Muscle of leg (tissue), 11 donors: ENCODE results near the gene MED27. TPM values are rescaled to one million over a fixed set of nuclear protein-coding genes. Genes with fewer than 3 reads are reported as not detected.

Experiments used
- DNase-seq: peaks from one replicate; pipeline ENCODE4 v3.0.0; 2013
- H3K27ac ChIP-seq: one replicate; pipeline ENCODE4 v1.5.1; 2013; ENCODE audit warnings: mild to moderate bottlenecking, low read length, control low read depth
- H3K27me3 ChIP-seq: one replicate; pipeline ENCODE4 v1.6.1; 2013; ENCODE audit warnings: low read length; ENCODE audit not compliant: control insufficient read depth, insufficient read depth
- H3K36me3 ChIP-seq: one replicate; pipeline ENCODE4 v1.6.1; 2013; ENCODE audit warnings: low read length; ENCODE audit not compliant: control insufficient read depth, insufficient read depth
- H3K4me1 ChIP-seq: one replicate; pipeline ENCODE4 v1.6.1; 2013; ENCODE audit warnings: low read length; ENCODE audit not compliant: control insufficient read depth, insufficient read depth
- H3K4me3 ChIP-seq: one replicate; pipeline ENCODE4 v1.5.1; 2013; ENCODE audit warnings: low read length, control low read depth
- H3K9me3 ChIP-seq: replicated peaks from 2 replicates; pipeline ENCODE4 v1.6.1; 2013; ENCODE audit warnings: low read depth, low read length; ENCODE audit not compliant: control insufficient read depth
- WGBS: methylation state at CpG from one replicate; pipeline ENCODE4 v1.1.5; 2013; ENCODE audit warnings: missing lambda C conversion rate; ENCODE audit not compliant: insufficient coverage; 5-methylcytosine and 5-hydroxymethylcytosine counted together
- polyA plus RNA-seq, 8 donors: library from polyadenylated mRNA; unstranded; fragments of 120-200 nt; gene quantifications; one replicate each; pipeline versions ENCODE4 v1.2.1 to v1.2.3, GENCODE V29; 2013; ENCODE audit warnings: inconsistent platforms in 1 of 8, low replicate concordance in 1 of 8; ENCODE audit not compliant: insufficient read length in 8 of 8, insufficient read depth in 1 of 8
- total RNA-seq: library from RNA; stranded (reverse); fragments of 120-200 nt; gene quantifications from one replicate; pipeline ENCODE4 v1.2.4, GENCODE V29; 2013

The MED27 gene
- total and polyA plus RNA-seq, 9 donors: 11.9 to 17.2 (median 15.0) TPM

DNA sequence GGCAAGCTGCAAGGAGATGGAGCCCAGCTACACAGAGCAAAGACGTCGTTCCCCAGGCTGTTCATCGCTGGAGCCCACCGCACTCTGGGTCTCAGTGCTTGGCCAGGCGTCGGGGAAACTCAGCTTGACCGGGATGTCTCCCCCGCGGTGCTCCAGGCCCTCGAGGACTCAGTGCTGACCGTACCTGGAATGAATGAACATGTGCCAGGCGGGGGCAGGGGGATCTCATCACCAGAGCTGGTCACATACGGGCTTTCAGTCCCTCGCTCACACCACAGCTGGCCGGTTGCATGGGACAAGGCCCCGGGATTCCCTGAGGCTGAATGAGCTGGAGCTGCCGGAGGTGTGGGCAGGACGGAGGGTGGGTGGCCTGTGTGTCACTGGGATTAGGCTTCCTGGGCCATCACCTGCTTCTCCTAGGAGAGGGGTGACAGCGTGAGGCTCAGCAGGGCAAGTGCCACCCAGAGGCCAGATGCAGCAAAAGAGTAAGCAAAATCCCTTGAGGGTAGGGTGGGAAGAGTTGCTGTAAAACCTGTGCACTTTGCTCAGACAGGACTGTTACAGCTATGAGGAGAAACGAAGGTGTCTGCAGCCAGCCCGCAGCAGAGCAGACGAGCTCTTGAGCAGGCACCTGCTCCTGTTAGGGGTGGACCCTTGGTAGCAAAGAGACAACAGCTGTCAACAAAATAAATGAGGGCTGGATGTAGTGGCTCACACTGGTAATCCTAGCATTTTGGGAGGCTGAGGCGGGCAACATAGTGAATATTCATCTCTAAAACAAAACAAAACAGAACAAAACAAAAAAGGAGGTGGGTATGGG, 269.1 kb downstream of the MED27 start:
- DNase-seq: no peak
- peaks cover 65% of the 10 kb centered on the region for H3K27me3 ChIP-seq
- no peak overlapping the region for H3K4me3 ChIP-seq
- H3K9me3 ChIP-seq: no peaks in the 10 kb centered on the region
- H3K27ac ChIP-seq: no peak overlapping the region
- H3K4me1 ChIP-seq: peaks cover 15% of the 10 kb centered on the region
- 41% methylated on average over 22 of the region's 23 CpGs for WGBS
- H3K36me3 ChIP-seq: no peaks in the 10 kb centered on the region

Other genes starting within 250 kb of the MED27 start
- 0.58 TPM for gene NTNG2, start 82.2 kb upstream of the MED27 start, total RNA-seq
- 1 to 10 TPM in 1 of 8 donors, under 1 TPM in 7; 0.23 to 1.3 (median 0.55) TPM for gene NTNG2, start 82.2 kb upstream of the MED27 start, polyA plus RNA-seq